ENCODE results near the gene VWCE.

Gene VWCE

GRCh38 chr11:61333550-61334433, 38.7 kb upstream of the VWCE start:
- peak overlapping the region; percentile 93 for H3K4me3 ChIP-seq (replicated peaks; ENCODE audit: low read depth, low read length)
- TF ChIP-seq, protein P1, sequence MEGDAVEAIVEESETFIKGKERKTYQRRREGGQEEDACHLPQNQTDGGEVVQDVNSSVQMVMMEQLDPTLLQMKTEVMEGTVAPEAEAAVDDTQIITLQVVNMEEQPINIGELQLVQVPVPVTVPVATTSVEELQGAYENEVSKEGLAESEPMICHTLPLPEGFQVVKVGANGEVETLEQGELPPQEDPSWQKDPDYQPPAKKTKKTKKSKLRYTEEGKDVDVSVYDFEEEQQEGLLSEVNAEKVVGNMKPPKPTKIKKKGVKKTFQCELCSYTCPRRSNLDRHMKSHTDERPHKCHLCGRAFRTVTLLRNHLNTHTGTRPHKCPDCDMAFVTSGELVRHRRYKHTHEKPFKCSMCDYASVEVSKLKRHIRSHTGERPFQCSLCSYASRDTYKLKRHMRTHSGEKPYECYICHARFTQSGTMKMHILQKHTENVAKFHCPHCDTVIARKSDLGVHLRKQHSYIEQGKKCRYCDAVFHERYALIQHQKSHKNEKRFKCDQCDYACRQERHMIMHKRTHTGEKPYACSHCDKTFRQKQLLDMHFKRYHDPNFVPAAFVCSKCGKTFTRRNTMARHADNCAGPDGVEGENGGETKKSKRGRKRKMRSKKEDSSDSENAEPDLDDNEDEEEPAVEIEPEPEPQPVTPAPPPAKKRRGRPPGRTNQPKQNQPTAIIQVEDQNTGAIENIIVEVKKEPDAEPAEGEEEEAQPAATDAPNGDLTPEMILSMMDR (IDR thresholded peaks at IDR 0.05; ENCODE audit: low read depth, low read length, missing control alignments), result no peak
- no peak for DNase-seq (ENCODE audit: extremely low read depth, low read depth)

GRCh38 chr11:61332797-61333549, 37.9 kb upstream of the VWCE start, which contains the start of the genes DDB1 and TKFC:
Gene DDB1 (minus strand): TSS chr11:61333105. CDS start chr11:61332968, 137 bp downstream.
Gene TKFC (plus strand): TSS chr11:61333228. CDS start chr11:61334729, 1,501 bp downstream.
- H3K4me3 ChIP-seq (replicated peaks; ENCODE audit: low read depth, low read length), result peak within 1 kb of the TSS; percentile 93
- peak; percentile 64 for DNase-seq (ENCODE audit: extremely low read depth, low read depth)
- TF ChIP-seq, protein P1 (IDR thresholded peaks at IDR 0.05; ENCODE audit: low read depth, low read length, missing control alignments), result no peak

DNA sequence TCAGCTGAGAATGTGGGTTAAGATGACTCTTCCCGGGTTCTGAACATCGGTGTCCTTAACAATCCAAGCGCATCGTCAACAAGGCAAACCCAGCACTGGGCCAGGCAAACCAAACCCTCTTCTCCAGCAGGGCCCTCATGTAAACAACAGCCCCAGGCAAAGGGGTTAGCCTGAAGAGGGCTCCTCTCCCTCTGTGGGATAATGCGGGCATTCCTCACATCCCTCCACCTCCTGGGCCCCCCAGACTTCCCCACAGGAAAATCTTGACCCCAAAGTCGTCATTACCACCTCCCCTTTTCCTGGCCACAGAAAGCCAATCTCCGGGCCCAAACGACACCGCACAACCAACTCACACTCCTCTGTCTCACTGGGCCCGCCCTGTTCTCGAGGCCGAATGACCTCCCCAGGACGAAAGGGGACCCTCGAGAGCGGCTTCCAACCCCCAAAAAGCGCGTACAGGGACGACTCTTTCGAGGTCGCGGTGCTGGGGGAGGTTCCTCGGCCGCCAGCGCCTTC, 37.2 kb upstream of the VWCE start:
- DNase-seq (ENCODE audit: extremely low read depth, low read depth), result no peak
- H3K4me3 ChIP-seq (replicated peaks; ENCODE audit: low read depth, low read length), result peak overlapping the region; percentile 93
- TF ChIP-seq, protein P1 (IDR thresholded peaks at IDR 0.05; ENCODE audit: low read depth, low read length, missing control alignments), result no peak

DNA sequence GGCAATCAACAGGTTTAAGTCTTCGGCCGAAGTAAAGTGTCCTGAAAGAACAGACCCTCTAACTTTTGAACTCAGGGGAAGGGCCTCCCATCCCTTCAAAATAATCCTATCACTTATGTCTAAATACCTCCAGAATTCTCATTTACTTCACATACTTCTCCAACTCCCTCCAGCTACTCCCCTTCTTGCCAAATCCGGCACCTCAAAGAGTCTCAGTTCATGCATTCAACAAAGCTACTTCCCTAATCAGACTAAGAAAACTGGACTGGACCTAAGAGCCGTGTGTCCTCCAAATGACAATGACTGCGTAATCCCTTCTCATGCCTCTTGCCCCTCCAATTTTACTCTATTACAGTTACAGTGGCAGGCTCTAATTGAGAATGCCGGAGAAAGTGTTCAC, 36.5 kb upstream of the VWCE start:
- TF ChIP-seq, protein P1 (IDR thresholded peaks at IDR 0.05; ENCODE audit: low read depth, low read length, missing control alignments), result no peak
- H3K4me3 ChIP-seq (replicated peaks; ENCODE audit: low read depth, low read length), result peak overlapping the region; percentile 93
- DNase-seq (ENCODE audit: extremely low read depth, low read depth), result no peak

- H3K4me3 ChIP-seq (replicated peaks; ENCODE audit: low read depth, low read length), result no peak overlapping the region
- DNase-seq (ENCODE audit: extremely low read depth, low read depth), result no peak
- TF ChIP-seq, protein P1 (IDR thresholded peaks at IDR 0.05; ENCODE audit: low read depth, low read length, missing control alignments), result no peak
These were observed 34.8 kb upstream of the VWCE start for GRCh38 chr11:61329871-61330270.

GRCh38 chr11:61328351-61328750, 33.2 kb upstream of the VWCE start:
- H3K4me3 ChIP-seq (replicated peaks; ENCODE audit: low read depth, low read length), result no peak overlapping the region
- DNase-seq (ENCODE audit: extremely low read depth, low read depth), result no peak
- TF ChIP-seq, protein P1 (IDR thresholded peaks at IDR 0.05; ENCODE audit: low read depth, low read length, missing control alignments), result no peak

Data from HFF-Myc (cell line).